ENCODE measurements around the gene GRIN2A. TPM values are rescaled to one million over a fixed set of nuclear protein-coding genes. Genes with fewer than 3 reads are reported as not detected.

Gene GRIN2A
- total and polyA plus RNA-seq, 2 donors (not counting 1 experiment from before 2014, with no cell fraction given): 0.44 TPM; not detected in 1

DNA sequence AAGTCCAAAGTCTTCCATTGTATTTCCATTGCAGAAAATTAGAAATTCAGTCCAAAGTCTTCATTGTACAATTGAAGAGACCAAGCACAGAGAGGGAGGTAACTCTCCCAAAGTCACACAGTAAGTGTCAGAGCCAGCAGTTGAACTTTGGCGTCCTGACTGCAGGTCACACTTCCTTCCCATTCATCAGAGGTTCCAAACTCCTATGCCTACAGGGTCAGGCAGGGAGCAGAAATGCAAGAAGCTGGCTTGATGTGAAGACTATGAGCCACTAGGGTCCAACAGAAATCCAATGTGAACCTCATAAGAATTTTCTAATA lies 44.7 kb upstream of the GRIN2A start:
- peaks cover 9% of the 10 kb centered on the region for H3K27me3 Mint-ChIP-seq
- H3K27ac Mint-ChIP-seq: no peak overlapping the region

More for the DNA sequence above, 44.7 kb upstream of the GRIN2A start:
- ChIA-PET POLR2A (interaction anchor here (0.6 kb wide), 1 partner anchor 517 kb away, joined by 9 read pairs; the partner anchor contains the start of gene NUBP1), CTCF (interaction anchor here (1.2 kb wide), 1 partner anchor 30 kb away, joined by 4 read pairs; no protein-coding TSS in a partner anchor)
- Histone ChIP-seq H3K4me2 (replicated peaks; ENCODE audit: low read depth, low read length, poor library complexity, severe bottlenecking) (peak overlapping the region; percentile 41), H3K36me3 (replicated peaks in 1 of 2; ENCODE audit: control extremely low read depth in 1 of 2, control insufficient read depth in 1 of 2, extremely low read depth in 1 of 2, insufficient read depth in 2 of 2, low read length in 1 of 2) (no peaks in the 10 kb centered on the region), H2AFZ (ENCODE audit: insufficient read depth, low read depth, low read length, poor library complexity, severe bottlenecking) (no peak overlapping the region), H3K9me3 (ENCODE audit: control extremely low read depth in 1 of 3, control insufficient read depth in 2 of 3, insufficient read depth in 1 of 3, low read length in 2 of 3) (peaks cover 0 to 10% (median 0%) of the 10 kb centered on the region in 3 donors), H4K20me1 (ENCODE audit: control insufficient read depth, insufficient read depth, low read length, poor library complexity, severe bottlenecking) (no peaks in the 10 kb centered on the region), H3K4me3 (ENCODE audit: control extremely low read depth in 1 of 5, extremely low read depth in 1 of 5, insufficient read depth in 1 of 5, low read depth in 2 of 5, low read length in 4 of 5) (no peak overlapping the region), H3K27ac (ENCODE audit: low read length in 2 of 2) (no peak overlapping the region), H3K79me2 (ENCODE audit: control insufficient read depth, insufficient read depth, low read length) (no peaks in the 10 kb centered on the region), H3K4me1 (ENCODE audit: control insufficient read depth in 2 of 2, insufficient read depth in 2 of 2, low read length in 2 of 2) (peaks cover 36 to 43% of the 10 kb centered on the region in 2 donors), H3K9ac (ENCODE audit: low read length) (no peak overlapping the region), H3K27me3 (replicated peaks in 1 of 4; ENCODE audit: control extremely low read depth in 1 of 4, control insufficient read depth in 3 of 4, insufficient read depth in 4 of 4, low read length in 3 of 4) (peaks cover 0 to 9% (median 0%) of the 10 kb centered on the region in 4 experiments)
- intact Hi-C loops (cut with micrococcal nuclease): no loop called here
- Mint-ChIP-seq H3K9me3 (ENCODE audit: insufficient read depth) (no peaks in the 10 kb centered on the region), H3K4me3 (no peak overlapping the region), H3K4me1 (peaks cover 30% of the 10 kb centered on the region)
- DNase-seq (no peak), ATAC-seq (ENCODE audit: low read depth) (no peak)
- TF ChIP-seq, protein P1, sequence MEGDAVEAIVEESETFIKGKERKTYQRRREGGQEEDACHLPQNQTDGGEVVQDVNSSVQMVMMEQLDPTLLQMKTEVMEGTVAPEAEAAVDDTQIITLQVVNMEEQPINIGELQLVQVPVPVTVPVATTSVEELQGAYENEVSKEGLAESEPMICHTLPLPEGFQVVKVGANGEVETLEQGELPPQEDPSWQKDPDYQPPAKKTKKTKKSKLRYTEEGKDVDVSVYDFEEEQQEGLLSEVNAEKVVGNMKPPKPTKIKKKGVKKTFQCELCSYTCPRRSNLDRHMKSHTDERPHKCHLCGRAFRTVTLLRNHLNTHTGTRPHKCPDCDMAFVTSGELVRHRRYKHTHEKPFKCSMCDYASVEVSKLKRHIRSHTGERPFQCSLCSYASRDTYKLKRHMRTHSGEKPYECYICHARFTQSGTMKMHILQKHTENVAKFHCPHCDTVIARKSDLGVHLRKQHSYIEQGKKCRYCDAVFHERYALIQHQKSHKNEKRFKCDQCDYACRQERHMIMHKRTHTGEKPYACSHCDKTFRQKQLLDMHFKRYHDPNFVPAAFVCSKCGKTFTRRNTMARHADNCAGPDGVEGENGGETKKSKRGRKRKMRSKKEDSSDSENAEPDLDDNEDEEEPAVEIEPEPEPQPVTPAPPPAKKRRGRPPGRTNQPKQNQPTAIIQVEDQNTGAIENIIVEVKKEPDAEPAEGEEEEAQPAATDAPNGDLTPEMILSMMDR (IDR thresholded peaks at IDR 0.05): no peak
- no peak for TF ChIP-seq EZH2 (IDR thresholded peaks at IDR 0.05; ENCODE audit: borderline replicate concordance, insufficient read depth, low read depth, low read length, poor library complexity, severe bottlenecking)
- WGBS (ENCODE audit: insufficient coverage): no CpG with 5 or more reads among the region's 1 CpG
